Suprapubic skin (tissue), 3 donors: Measurements from ENCODE around the gene RPL7A.

Source experiments
- POLR2AphosphoS5 ChIP-seq, 3 donors: sonication (generic); formaldehyde crosslinking; IDR thresholded peaks; one replicate each; pipeline ENCODE4 v1.6.1; 2017; ENCODE audit warnings: antibody characterized with exemption in 3 of 3
- TF ChIP-seq, protein P1 (sequence below), 2 donors: fragments of 200-600 bp in 1 of 2; fragments of 450-650 bp in 1 of 2; sonication (generic) in 1 of 2; IDR thresholded peaks; one replicate each; pipeline ENCODE4 v1.5.1; 2016 to 2019; ENCODE audit warnings: antibody characterized with exemption in 2 of 2, mild to moderate bottlenecking in 1 of 2, moderate library complexity in 1 of 2

- no peak for TF ChIP-seq POLR2AphosphoS5 (IDR thresholded peaks at IDR 0.05)
- TF ChIP-seq, protein P1, sequence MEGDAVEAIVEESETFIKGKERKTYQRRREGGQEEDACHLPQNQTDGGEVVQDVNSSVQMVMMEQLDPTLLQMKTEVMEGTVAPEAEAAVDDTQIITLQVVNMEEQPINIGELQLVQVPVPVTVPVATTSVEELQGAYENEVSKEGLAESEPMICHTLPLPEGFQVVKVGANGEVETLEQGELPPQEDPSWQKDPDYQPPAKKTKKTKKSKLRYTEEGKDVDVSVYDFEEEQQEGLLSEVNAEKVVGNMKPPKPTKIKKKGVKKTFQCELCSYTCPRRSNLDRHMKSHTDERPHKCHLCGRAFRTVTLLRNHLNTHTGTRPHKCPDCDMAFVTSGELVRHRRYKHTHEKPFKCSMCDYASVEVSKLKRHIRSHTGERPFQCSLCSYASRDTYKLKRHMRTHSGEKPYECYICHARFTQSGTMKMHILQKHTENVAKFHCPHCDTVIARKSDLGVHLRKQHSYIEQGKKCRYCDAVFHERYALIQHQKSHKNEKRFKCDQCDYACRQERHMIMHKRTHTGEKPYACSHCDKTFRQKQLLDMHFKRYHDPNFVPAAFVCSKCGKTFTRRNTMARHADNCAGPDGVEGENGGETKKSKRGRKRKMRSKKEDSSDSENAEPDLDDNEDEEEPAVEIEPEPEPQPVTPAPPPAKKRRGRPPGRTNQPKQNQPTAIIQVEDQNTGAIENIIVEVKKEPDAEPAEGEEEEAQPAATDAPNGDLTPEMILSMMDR (IDR thresholded peaks at IDR 0.05), result no peak
Measured at GRCh38 chr9:133340916-133341315, 7.1 kb upstream of the RPL7A start.
